G401 (cell line): ENCODE data around the gene SPEF1. TPM values are rescaled to one million over a fixed set of nuclear protein-coding genes. Genes with fewer than 3 reads are reported as not detected.

Experiments
- DNase-seq: peaks from one replicate; pipeline ENCODE4 v3.0.0-alpha.2; 2015; ENCODE audit warnings: low spot score
- in situ Hi-C: cut with HindIII; loops from 2 replicates; pipeline ENCODE4 v1.10.0; 2016; ENCODE audit warnings: low sequenced_read_pairs, mixed read lengths
- total RNA-seq: library from RNA; depleted of rRNA; stranded (reverse); fragments of >200 nt; shearing (Covaris generic); gene quantifications from 2 replicates; pipeline ENCODE4 v1.2.3, GENCODE V29; 2014

The SPEF1 gene
- total RNA-seq, 1 experiment from 2014 or later: 2.4 TPM

- no peak for DNase-seq
- in situ Hi-C loops: no loop called here
These were observed 27.6 kb downstream of the SPEF1 start for GRCh38 chr20:3753501-3754275.

GRCh38 chr20:3753098-3753497, 28.1 kb downstream of the SPEF1 start:
- peak; percentile 63 for DNase-seq
- in situ Hi-C loops: no loop called here

GRCh38 chr20:3752386-3752759, 28.9 kb downstream of the SPEF1 start:
- in situ Hi-C loops: no loop called here

GRCh38 chr20:3751675-3752385, 29.4 kb downstream of the SPEF1 start:
- in situ Hi-C loops: no loop called here
- DNase-seq: no peak

More at GRCh38 chr20:3752386-3752759, 28.9 kb downstream of the SPEF1 start:
- no peak for DNase-seq

- no peak for DNase-seq
- in situ Hi-C loops: no loop called here
These were observed 30.0 kb downstream of the SPEF1 start for GRCh38 chr20:3751305-3751674.

- in situ Hi-C loops: no loop called here
- DNase-seq: no peak
These were observed 31.3 kb downstream of the SPEF1 start for GRCh38 chr20:3749689-3750531.

GRCh38 chr20:3749087-3749688, 32.1 kb downstream of the SPEF1 start:
- in situ Hi-C loops: no loop called here
- DNase-seq: no peak

GRCh38 chr20:3748073-3748472, 33.2 kb downstream of the SPEF1 start:
- in situ Hi-C loops: no loop called here
- no peak for DNase-seq

- no peak for DNase-seq
- in situ Hi-C loops: no loop called here
These were observed 33.8 kb downstream of the SPEF1 start for GRCh38 chr20:3747471-3747870.

GRCh38 chr20:3745686-3746173, 35.5 kb downstream of the SPEF1 start:
- DNase-seq: no peak
- in situ Hi-C loops: no loop called here

GRCh38 chr20:3744806-3745685, 36.2 kb downstream of the SPEF1 start:
- no peak for DNase-seq
- in situ Hi-C loops: no loop called here

GRCh38 chr20:3744037-3744436, 37.2 kb downstream of the SPEF1 start:
- in situ Hi-C loops: no loop called here
- no peak for DNase-seq

- DNase-seq: no peak
- in situ Hi-C loops: no loop called here
These were observed 38.0 kb downstream of the SPEF1 start for GRCh38 chr20:3743251-3743650.

- in situ Hi-C loops: no loop called here
- no peak for DNase-seq
These were observed 39.3 kb downstream of the SPEF1 start for GRCh38 chr20:3741836-3742458.

- in situ Hi-C loops: no loop called here
These were observed 40.5 kb downstream of the SPEF1 start for GRCh38 chr20:3740615-3741301.

GRCh38 chr20:3739926-3740451, 41.3 kb downstream of the SPEF1 start:
- no peak for DNase-seq
- in situ Hi-C loops: no loop called here

More at GRCh38 chr20:3740615-3741301, 40.5 kb downstream of the SPEF1 start:
- DNase-seq: no peak
